K562 treated with DMSO at 1 percent for 12 hours (cell line): ENCODE measurements around the gene PPM1L. TPM values are rescaled to one million over a fixed set of nuclear protein-coding genes. Genes with fewer than 3 reads are reported as not detected.

Source experiments
- total RNA-seq: library from RNA; unstranded; fragments of 300-600 nt; gene quantifications from 2 replicates; pipeline ENCODE4 v1.2.3, GENCODE V29; 2022; ENCODE audit not compliant: insufficient read depth

Gene PPM1L
- total RNA-seq: 0.22 TPM in 1 of 2 replicates, not detected in the other

GRCh38 chr3:160755776-160756304 is at the start of gene PPM1L:
Gene PPM1L, plus strand, starts transcription at chr3:160756231.

GRCh38 chr3:161104561-161105551 is 348.8 kb downstream of the PPM1L start, which contains the start of gene B3GALNT1:
Gene B3GALNT1, minus strand, starts transcription at chr3:161105349. Its CDS starts 18,595 bp downstream, at chr3:161086754.

Other genes starting within 250 kb of the PPM1L start
- gene KPNA4, start 190.7 kb upstream of the PPM1L start, total RNA-seq: 5.5 and 15.8 TPM in 2 replicates
- not detected in 2 replicates for gene ARL14, start 79.1 kb upstream of the PPM1L start, total RNA-seq